Stimulated activated CD4-positive, alpha-beta T cell treated with anti-CD3 and anti-CD28 coated beads, Interleukin-2, amount 100 ng/mL, for 4 hours (primary cell): ENCODE results near the gene DMC1.

ENCODE experiments used
- DNase-seq: peaks from one replicate; pipeline ENCODE4 v3.0.0-alpha.2; 2020; ENCODE audit warnings: low read depth

Gene DMC1

DNA sequence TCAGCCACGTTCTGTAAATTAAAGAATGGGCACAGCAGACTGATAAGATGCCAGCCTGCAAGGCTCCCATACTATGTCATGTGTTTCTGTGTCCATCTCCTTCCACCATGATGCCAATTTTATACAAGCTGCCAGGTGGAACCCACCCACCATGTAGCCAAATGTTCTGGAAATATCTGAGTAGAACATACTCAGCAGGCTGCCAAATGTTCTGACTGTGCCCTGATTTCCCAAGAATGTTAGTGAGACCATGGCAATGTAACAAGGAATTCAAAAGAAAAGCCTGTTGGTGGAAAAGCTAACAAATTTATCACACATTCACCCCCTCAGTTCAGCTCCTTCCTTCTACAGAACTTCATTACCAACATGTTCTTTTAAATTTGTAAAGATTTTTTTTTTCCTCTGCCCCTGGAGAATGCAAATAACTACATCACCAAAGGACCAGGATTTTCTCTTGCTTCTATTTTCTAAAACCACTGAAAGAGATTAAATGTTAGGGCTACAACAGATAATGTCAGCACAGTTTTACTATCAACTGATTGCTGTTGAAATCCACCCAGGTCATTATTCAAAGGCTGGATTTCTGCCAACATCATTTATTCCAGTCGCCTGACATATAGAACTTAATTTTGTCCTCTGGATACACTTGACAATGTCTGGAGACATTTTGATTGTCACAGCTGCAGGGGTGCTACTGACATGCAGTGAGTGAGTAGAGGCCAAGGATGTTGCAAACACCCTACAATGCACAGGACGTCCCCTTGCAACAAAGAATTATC is 3.1 kb downstream of the DMC1 start:
- DNase-seq, result no peak

DNA sequence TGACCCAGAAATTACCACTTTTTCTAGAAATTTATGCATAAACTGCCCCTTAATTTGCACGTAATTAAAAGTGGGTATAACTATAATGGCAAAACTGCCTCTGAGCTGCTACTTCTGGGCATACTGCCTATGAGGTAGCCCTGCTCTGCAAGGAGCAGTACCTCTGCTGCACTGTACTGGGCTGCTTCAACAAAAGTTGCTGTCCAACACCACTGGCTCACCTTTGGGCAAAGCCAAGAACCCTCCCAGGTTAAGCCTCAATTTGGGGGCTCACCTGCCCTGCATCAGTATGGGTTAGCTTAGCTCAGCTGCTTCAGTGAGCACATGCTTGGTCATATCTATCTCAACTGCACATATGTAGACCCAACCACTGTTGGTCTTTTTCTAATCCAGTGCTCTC is 4.5 kb downstream of the DMC1 start:
- DNase-seq, result no peak

DNA sequence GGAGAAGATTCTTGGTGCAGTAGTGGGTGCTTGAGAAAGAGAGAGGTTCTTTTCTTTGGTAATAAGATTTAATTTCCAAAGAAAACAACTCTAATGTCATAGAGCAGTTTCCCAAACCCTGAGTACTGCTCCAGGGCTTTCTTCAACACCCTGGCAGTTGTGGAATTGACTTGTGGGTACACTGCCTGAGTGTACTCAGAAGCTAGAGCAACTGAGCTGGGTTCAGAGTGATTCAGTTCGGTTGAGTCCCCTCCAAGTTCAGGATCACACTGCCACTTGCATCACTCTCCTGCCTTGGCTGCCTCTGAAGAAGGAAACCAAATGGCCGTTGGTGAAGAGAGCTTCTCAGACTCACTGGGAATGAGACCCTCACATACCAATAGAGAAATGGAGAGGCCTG is 5.3 kb downstream of the DMC1 start:
- DNase-seq, result no peak

DNA sequence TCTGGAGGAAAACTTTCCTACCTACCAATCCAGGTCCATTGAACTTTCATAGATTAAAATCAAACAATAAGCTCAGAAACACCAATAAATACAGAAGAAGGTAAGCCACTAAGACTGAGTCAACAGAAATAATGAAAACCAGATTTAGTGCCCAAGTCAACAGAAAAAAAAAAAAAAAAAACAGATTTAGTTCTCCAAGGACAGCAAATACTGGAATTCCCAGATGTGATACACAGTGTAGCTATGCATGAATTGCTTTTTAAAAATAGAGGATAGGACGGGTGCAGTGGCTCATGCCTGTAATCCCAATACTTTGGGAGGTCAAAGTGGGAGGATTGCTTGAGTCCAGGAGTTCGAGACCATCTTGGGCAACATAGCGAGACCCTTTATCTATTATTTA is 15.7 kb downstream of the DMC1 start:
- DNase-seq, result no peak

DNA sequence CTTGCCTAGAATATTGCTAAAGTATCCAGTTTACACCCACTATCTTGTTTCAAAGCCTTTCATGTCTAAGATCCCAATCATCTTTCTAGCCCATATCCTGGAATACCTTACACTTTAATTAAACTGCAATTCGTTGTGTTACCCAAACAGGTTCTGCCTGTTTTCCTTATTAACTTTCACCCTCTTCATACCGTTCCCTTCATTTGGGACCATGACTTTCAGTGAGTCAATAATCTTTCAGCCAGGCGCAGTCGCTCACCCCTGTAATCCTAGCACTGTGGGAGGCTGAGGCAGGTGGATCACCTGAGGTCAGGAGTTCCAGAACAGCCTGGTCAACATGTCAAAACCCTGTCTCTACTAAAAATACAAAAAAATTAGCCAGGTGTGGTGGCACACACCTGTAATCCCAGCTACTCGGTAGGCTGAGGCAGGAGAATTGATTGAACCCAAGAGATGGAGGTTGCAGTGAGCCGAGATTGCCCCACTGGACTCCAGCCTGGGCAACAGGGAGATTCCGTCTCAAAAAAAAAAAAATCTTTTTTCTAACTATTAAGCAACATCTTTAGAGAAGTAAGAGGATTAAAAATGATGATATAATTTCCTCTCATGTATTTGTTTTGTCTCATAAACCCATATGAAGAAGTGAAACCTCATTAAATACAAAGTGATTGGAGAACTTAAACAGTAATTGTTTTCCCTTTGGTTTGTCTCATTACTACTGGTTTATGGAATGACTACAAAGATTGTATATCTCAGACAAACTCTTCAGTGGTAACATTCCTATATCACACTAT is 20.7 kb downstream of the DMC1 start:
- no peak for DNase-seq

DNA sequence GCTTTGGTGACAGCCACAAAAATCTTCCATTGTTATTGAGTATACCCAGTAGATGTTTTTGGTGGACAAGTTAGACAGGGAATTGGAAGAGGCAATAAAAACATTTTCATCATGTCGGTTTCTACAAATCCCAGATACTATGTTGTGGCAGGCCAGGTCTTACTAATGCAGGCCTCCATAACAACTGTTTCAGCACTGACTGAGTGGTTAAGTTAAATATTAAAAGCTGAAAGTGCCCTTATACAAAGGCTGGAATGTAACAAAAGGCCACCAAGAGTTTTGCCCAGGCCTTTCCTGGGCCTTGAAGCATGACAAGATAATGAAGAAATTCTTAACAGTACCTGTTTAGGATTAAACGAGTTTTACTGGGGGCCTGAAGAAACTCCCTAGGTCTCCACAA is 29.3 kb downstream of the DMC1 start:
- no peak for DNase-seq

DNA sequence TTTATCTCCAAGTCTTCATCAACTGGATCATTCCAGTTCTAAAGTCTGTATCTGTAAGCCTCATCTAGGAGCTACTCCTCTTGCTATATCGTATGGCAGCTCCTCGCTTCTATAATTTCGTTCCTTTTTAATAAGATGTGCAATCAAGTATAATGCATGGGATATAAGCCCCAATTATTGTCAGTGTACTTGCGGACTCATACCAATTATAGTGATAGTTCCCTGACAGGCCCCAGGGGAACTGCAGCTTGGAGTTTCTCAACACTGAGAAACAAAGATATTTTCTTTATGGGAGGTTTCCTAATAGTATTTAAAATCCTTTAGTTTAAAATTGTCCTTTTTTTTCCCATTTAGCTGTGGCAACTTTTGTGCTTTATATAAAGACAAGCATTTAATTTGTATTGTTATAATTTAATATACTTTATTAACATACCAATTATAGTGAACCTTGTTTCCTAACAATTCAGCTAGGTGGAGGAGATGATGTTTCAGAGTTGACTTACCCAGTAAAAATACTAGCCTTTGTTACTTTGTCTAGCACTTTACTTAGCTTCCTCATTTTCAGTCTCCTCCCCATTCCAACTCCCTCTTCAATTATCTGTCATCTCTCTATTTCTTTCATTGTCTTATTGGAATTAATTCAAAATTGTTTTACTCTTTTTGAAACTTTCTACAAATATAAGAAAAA is 38.6 kb downstream of the DMC1 start:
- DNase-seq, result no peak

DNA sequence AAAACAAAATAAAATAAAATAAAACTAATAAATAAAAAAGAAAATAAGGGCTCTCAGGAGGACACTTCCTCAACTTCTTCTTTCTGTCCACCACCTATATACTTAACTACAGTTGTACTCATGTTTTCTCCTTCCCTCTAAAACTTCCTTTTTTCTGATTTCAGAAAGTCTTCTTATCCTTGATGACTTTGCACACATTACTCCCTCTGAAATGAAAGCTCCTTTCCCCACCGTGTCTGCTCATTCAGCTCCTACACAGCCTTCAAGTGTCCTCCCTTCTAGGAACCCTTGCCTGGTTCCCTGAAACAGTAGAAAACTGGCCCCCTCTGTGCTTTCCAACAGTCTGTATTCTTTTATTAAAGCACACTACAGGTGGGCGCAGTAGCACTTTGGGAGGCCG is 45.6 kb downstream of the DMC1 start:
- DNase-seq, result no peak

DNA sequence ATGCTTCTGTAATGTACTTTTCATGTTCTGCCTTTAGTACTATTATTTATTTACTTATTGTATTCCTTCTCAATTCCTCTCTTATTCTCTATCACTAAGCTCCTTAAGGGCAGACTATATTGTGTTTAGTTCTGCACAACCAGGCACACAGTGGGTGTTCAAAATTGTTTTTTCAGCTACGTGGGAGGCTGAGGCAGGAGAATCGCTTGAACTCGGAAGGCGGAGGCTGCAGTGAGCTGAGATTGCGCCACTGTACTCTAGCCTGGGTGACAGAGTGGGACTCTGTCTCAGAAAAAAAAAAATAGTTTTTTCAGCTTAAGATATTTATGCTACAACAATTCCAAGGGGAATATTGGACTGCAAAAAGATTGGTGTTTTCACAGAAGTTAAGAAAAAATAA is 46.5 kb downstream of the DMC1 start:
- DNase-seq, result no peak

DNA sequence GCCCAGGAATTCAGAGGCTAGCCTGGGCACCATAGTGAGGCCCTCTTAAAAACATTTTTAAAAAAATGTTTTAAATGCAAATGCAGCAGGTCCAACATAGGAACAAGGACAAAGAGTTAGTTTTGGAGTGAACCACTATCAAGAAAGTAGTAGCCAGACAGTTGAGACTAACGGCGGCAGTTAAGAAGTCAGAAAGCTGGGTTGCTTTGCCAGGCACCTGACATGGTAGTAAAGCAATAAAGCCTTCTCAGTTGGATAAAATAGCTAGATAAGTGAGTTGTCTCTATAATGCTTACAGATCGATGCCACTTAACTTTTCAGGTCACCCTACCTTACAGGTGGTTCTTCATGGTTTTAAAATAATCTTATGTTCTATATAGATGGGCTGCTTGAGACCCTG is 47.0 kb downstream of the DMC1 start:
- no peak for DNase-seq

DNA sequence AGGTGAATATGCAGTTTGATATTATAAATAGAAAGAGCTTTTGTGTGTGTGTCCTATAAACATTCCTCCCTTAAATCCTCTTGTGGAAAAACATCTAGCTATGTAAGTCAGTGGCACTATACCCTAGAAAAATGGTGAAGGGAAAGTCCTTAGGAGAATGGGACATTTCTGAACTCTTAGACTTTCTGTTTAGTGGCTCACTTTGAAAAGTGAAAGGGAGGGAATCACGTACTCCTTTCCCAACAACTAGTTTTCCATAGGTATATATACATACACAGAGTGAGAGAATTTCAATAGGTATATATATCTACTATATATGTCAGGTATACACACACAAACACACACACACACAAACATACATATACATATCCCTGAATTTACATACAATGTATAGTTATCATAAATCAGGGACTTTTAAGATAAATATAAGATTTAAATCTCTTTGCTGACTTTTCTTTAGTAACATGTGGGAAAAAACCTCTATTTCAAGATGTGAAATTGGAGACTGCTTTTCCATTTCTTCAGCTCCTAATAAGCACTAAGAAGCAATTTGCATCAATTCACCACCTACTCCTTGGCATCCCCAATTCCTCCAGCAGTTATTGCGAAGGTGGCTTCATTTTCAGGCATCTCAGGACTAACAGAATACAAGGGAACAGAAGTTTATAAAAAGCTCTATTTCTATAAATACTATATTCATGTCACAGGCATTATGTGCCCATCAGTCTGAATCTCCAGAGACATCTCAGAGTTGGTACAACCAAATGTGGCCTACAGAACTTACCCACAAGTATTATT is 50.3 kb downstream of the DMC1 start:
- DNase-seq, result no peak

DNA sequence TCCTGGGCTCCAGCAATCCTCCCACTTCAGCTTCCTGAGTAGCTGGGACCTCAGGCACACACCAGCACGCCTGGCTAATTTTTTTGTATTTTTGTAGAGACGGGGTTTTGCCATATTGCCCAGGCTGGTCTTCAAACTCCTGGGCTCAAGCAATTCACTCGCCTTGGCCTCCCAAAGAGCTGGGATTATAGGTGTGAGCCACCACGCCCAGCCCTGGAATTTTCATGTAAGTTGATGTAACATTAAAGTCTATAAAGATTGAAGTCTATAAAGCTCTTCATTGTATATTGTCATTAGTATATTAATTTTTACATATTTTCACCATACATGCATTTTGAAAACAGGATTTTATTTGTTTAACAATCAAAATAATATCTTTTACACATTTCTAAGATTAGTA is 51.4 kb downstream of the DMC1 start:
- no peak for DNase-seq

DNA sequence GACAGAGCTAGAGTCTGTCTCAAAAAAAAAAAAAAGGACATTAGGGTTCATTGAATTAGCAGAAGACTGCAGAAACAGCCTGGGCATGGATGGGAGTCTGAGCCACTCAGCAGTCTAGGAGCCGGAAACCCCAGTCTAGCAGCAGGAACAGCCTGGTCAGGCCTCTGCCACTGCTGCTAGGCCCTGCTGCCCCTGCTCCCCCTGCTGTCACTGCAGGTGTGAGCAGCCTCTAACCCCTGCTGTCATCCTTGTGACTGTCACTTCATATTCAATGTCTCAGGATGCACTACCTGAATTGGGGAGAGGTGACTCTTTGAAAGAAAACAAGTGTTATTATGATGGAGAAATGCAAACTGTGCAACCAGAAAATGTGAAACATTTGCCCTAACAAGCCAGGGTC is 56.9 kb downstream of the DMC1 start:
- DNase-seq, result peak; percentile 32

DNA sequence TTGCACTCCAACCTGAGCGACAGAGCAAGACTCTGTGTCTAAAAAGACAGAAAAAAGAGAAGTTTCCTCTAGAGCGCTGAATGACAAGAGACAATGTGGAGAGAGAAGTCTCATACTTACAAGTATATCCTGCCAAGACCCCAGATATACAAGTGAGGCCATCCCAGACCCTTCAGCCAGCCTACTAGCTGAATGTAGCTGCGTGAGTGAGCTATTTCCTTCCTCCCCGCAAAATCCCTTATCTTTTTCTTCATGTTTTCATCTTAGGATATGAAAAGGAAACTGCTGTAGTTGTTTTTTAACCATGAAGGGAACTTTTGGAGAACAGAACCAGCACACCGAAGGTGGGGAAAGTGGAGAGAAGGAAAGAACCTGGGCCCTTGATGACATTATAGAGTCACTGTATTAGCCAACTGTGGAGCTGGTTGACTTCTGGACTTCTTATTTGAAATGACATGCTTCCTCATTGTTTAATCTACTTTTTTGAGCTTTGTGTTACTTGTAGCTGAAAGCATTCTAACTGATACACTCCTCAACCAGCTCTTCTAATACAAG is 59.5 kb downstream of the DMC1 start:
- DNase-seq, result no peak

DNA sequence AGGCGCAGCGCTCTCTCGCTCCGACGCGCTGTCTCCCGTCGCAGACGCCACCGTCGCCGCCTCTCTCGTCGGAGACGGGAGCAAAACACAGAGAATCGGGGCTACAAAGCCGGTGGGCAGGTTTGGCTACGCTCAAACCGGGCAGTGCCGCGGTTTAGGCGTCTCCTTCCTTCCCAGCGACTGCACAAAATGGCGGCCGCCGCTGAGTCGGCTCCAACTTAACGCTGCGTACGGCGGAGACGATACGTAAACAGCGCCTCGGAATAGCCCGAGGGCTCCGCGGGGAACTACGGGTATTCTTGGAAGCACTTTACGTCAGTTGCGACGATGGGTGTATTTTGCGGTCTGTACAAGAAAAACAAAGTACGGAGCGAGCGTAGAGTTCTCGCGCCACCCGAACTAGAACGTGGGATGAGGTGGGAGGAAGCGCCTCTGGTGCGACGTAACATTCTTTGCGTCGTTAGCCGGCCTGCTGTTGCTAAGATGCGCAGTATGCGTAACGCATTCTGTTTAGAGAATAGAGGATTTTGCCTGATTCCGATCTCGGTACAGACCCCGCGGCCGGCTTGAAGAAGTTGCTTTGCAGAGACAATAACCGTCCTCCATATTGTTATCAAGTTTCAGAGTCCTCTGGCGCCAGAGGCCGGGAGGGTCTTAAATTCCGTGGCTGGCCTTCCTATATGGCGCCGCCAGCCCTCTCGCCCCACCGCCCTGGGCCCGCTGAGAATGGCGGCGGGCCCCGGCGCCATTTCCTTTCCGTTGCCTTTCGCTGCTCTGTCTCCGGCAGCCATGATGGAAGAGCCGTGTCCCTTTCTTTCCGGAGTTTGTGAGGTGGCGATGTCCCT is 63.6 kb downstream of the DMC1 start, which contains the start of gene DDX17:
Gene DDX17, minus strand, starts transcription at position 194 of the 845 bp plus-strand sequence.
- DNase-seq, result peak; percentile 90

DNA sequence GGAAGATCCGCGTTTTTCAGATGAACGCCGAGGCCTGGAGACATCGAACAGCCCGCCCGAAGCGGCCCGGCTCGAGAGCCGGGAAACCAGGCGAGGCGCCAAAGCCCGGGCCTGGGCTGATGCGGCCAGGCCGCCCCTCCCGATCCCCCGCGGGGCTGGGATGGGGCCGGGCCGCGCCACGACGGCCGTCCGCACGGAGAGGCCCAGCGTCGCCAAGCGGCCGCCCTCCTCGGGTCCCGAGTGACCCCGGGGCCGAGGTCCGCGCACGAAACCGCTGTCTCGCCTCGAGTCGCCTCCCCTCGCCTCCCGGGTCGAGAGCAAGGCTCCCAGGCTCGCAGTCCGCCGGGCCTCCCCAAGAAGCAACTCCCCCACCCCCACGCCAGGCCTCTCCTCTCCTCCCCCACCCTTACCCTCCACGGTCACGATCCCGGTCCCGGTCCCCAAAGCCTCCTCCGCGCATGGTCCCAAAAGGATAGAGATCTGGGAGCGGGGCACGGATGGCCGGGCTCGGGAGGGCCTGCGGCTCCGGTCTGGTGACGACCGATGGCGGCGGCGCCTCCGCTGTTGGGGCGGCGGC is 64.4 kb downstream of the DMC1 start:
- DNase-seq, result peak; percentile 43

DNA sequence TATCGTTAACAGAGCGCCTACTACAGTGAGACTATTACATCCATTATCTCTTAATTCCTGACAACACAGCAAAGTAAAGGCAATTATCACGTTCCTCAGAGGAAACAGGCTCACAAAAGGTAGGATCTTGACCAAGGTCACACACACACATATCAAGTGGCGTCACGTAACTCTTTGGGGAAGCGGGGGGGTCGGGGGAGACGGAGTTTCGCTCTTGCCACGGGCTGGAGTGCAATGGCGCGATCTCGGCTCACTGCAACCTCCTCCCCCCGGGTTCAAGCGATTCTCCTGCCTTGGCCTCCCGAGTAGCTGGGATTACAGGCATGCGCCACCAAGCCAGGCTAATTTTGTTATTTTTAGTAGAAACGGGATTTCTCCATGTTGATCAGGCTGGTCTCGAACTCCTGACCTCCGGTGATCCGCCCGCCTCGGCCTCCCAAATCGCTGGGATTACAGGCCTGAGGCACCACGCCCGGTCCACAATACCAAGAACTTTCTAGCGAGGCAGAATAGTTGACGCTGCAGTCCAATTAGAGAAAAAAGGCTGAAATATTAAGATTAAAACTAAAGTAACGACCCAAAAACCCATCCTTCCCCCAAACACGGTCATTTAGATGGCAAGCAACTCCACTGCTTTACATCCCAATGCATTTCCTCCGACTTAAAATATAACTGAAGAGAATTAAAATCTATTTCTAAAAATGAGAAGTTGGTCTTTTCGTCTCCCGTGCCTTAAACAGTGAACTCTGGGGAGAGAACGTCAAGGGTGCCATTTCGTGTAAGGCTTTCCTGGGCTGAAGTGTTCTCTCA is 65.0 kb downstream of the DMC1 start:
- DNase-seq, result peak; percentile 32

DNA sequence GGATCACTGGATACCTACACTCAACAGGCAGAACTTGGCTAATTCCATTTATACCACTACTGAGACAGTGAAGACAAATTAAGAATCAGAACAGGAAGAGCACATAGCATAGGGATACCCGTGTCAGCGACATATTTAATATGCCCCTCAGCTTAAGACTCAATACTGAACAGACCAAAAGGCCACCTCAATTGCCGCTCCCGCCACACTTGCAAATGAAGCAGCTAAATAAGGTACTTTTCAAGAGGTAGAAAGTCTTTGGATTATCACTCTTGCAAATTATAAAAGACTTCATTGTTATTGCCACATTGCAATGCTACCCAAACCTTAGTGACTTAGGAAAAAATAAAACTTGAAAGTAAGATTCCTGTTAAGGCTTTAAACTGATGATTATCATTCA is 67.0 kb downstream of the DMC1 start:
- no peak for DNase-seq

DNA sequence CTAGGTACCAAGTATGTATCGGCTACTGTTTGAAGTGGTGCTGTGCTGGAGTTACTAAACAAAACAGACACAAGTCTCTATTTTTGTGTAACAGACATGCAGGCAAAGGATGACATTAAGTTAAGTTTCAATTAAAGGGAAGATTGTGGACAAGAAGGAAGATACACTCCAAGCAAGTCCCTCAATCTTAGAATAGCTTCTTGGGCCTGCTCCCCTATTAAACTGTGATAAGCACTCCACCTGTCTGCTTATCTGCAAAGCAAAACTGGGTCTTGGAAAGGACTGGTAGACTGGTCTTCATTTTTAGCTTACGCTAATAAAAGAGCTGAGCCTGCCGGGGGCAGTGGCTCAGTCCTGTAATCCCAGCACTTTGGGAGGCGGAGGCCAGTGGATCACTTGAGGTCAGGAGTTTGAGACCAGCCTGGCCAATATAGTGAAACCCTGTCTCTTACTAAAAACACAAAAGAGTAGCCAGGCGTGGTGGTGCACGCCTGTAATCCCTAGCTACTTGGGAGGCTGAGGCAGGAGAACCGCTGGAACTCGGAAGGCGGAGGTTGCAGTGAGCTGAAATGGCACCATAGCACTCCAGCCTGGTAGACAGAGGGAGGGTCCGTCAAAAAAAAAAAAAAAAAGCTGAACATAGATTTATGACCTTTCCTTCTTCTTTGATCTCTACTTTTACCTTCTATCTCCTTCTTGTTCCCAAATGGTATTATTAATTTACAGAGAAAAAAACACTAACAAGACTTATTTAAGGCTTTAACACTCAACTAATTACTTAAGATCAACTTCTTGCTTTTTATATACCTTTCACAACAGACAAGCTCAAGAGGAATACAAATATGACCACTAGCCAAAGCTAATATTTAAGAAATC is 67.9 kb downstream of the DMC1 start:
- DNase-seq, result no peak
